HEK293 (cell line): Measurements from ENCODE around the gene DCX.

Experiments
- CTCF ChIA-PET: fragments of 350-600 bp; formaldehyde crosslinking; extraction: SDS; loops from one replicate; lab custom pipeline; 2021; ENCODE audit warnings: antibody characterized with exemption; lab: Yijun Ruan, JAX
- POLR2A ChIA-PET: fragments of 300-600 bp; formaldehyde crosslinking; extraction: SDS; loops from one replicate; lab custom pipeline; 2020; ENCODE audit warnings: antibody characterized with exemption, inconsistent platforms; lab: Yijun Ruan, JAX
- H3K27ac ChIP-seq: fragments of 200-500 bp; sonication (Bioruptor generic); 2 replicates; pipeline ENCODE4 v1.5.1; 2014; ENCODE audit warnings: low read depth, low read length, control low read depth, inconsistent platforms; ENCODE audit errors: extremely low read depth
- H3K36me3 ChIP-seq, 2 experiments: fragments of 200-500 bp in 1 of 2; sonication (Bioruptor generic) in 1 of 2; 1 replicate in 1 of 2; 2 replicates in 1 of 2; pipeline ENCODE4 v1.5.1; 2014 to 2017; ENCODE audit warnings: inconsistent platforms in 2 of 2, low read length in 2 of 2; ENCODE audit not compliant: control insufficient read depth in 2 of 2, insufficient read depth in 1 of 2
- H3K4me1 ChIP-seq: fragments of 200-500 bp; sonication (Bioruptor generic); 2 replicates; pipeline ENCODE4 v1.5.1; 2014; ENCODE audit warnings: mild to moderate bottlenecking, low read length, inconsistent platforms; ENCODE audit not compliant: control insufficient read depth, insufficient read depth
- H3K4me3 ChIP-seq: 2 replicates; pipeline ENCODE4 v1.5.1; 2011; ENCODE audit warnings: low read depth, mild to moderate bottlenecking, control low read depth, low read length, moderate library complexity
- H3K9me3 ChIP-seq: fragments of 200-500 bp; sonication (Bioruptor generic); 2 replicates; pipeline ENCODE4 v1.5.1; 2014; ENCODE audit warnings: low read depth, low read length, inconsistent platforms; ENCODE audit not compliant: control insufficient read depth, insufficient read depth
- HOXA7 ChIP-seq: sonication (generic); formaldehyde crosslinking; IDR thresholded peaks from 2 replicates; pipeline ENCODE4 v1.8.1; 2022; ENCODE audit warnings: missing genetic modification reagents, borderline replicate concordance
- MEIS1 ChIP-seq: sonication (generic); formaldehyde crosslinking; IDR thresholded peaks from 2 replicates; pipeline ENCODE4 v1.8.1; 2022; ENCODE audit warnings: missing genetic modification reagents, mild to moderate bottlenecking, borderline replicate concordance
- ZBTB8A ChIP-seq: fragments of 450-650 bp; formaldehyde crosslinking; IDR thresholded peaks from 2 replicates; pipeline ENCODE4 v1.5.1; 2016; ENCODE audit warnings: missing biosample characterization, missing genetic modification characterization
- ZNF10 ChIP-seq: fragments of 450-650 bp; formaldehyde crosslinking; IDR thresholded peaks from 2 replicates; pipeline ENCODE4 v1.5.1; 2017; ENCODE audit warnings: missing biosample characterization, missing genetic modification characterization
- ZNF138 ChIP-seq: fragments of 450-650 bp; formaldehyde crosslinking; IDR thresholded peaks from 2 replicates; pipeline ENCODE4 v1.5.1; 2016; ENCODE audit warnings: missing biosample characterization, missing genetic modification characterization, borderline replicate concordance
- ZNF157 ChIP-seq: fragments of 450-650 bp; formaldehyde crosslinking; IDR thresholded peaks from 2 replicates; pipeline ENCODE4 v1.5.1; 2016; ENCODE audit warnings: missing biosample characterization, missing genetic modification characterization
- ZNF274 ChIP-seq, 2 experiments: fragments of 200-500 bp in 1 of 2; fragments of 450-650 bp in 1 of 2; sonication (Bioruptor generic) in 1 of 2; formaldehyde crosslinking in 1 of 2; IDR thresholded peaks; 2 replicates each; pipeline versions ENCODE4 v1.5.1 to v1.6.1; 2014 to 2016; ENCODE audit warnings: borderline replicate concordance in 1 of 2, inconsistent platforms in 1 of 2, low read length in 1 of 2, missing biosample characterization in 1 of 2, missing genetic modification characterization in 1 of 2
- ZNF391 ChIP-seq: fragments of 450-650 bp; formaldehyde crosslinking; IDR thresholded peaks from 2 replicates; pipeline ENCODE4 v1.5.1; 2016; ENCODE audit warnings: low read depth, missing biosample characterization, missing genetic modification characterization, borderline replicate concordance
- ZNF544 ChIP-seq: fragments of 450-650 bp; formaldehyde crosslinking; IDR thresholded peaks from 2 replicates; pipeline ENCODE4 v1.5.0; 2017; ENCODE audit warnings: missing biosample characterization, missing genetic modification characterization
- ZNF585B ChIP-seq: fragments of 450-650 bp; formaldehyde crosslinking; IDR thresholded peaks from 2 replicates; pipeline ENCODE4 v1.5.1; 2016; ENCODE audit warnings: missing biosample characterization, missing genetic modification characterization
- ZNF654 ChIP-seq: fragments of 450-650 bp; formaldehyde crosslinking; IDR thresholded peaks from 2 replicates; pipeline ENCODE4 v1.5.1; 2016; ENCODE audit warnings: low read depth, missing biosample characterization, missing genetic modification characterization
- ZNF701 ChIP-seq: fragments of 450-650 bp; formaldehyde crosslinking; IDR thresholded peaks from 2 replicates; pipeline ENCODE4 v1.5.1; 2016; ENCODE audit warnings: missing biosample characterization, missing genetic modification characterization
- ZNF76 ChIP-seq: fragments of 450-650 bp; formaldehyde crosslinking; IDR thresholded peaks from 2 replicates; pipeline ENCODE4; 2016; ENCODE audit warnings: low read depth, missing biosample characterization, missing genetic modification characterization, borderline replicate concordance
- ZNF776 ChIP-seq: fragments of 450-650 bp; formaldehyde crosslinking; IDR thresholded peaks from 2 replicates; pipeline ENCODE4 v1.5.0; 2017; ENCODE audit warnings: missing biosample characterization, missing genetic modification characterization, borderline replicate concordance
- TF ChIP-seq, protein P1 (sequence below): IDR thresholded peaks from 2 replicates; pipeline ENCODE4 v1.6.1; 2011; ENCODE audit warnings: mild to moderate bottlenecking, low read depth, low read length, borderline replicate concordance
- TF ChIP-seq, protein P2 (sequence below): fragments of 450-650 bp; formaldehyde crosslinking; IDR thresholded peaks from 2 replicates; pipeline ENCODE4 v1.5.1; 2016; ENCODE audit warnings: missing biosample characterization, missing genetic modification characterization
- TF ChIP-seq, protein P3 (sequence below): fragments of 450-650 bp; formaldehyde crosslinking; IDR thresholded peaks from 2 replicates; pipeline ENCODE4 v1.5.1; 2016; ENCODE audit warnings: missing biosample characterization, missing genetic modification characterization
- TF ChIP-seq, protein P4 (sequence below): fragments of 450-650 bp; formaldehyde crosslinking; IDR thresholded peaks from 2 replicates; pipeline ENCODE4 v1.5.1; 2016; ENCODE audit warnings: missing biosample characterization, missing genetic modification characterization
- TF ChIP-seq, protein P5 (sequence below): fragments of 450-650 bp; formaldehyde crosslinking; IDR thresholded peaks from 2 replicates; pipeline ENCODE4 v1.5.1; 2016; ENCODE audit warnings: missing biosample characterization, missing genetic modification characterization

DCX gene

DNA sequence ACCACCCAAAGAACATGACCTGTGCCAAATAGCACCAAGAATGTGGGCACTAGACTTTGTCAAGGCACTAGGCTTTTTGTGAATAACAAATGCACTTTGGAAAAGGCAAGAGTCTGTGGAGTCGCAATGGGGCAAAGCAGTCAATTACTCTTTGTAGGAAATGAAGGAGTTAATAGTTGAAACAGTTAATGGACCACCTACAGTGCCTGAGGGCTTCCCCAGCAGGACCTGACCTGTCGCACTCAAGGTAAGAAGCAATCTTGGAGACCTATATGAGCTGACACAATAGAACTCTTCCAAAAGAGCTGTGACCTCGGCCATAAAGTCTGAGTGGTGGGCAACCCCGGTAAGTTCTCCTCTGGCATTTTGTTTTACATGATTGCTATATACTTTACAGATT lies 92.5 kb downstream of the DCX start (continued):
- TF ChIP-seq ZNF701, result no peak

DNA sequence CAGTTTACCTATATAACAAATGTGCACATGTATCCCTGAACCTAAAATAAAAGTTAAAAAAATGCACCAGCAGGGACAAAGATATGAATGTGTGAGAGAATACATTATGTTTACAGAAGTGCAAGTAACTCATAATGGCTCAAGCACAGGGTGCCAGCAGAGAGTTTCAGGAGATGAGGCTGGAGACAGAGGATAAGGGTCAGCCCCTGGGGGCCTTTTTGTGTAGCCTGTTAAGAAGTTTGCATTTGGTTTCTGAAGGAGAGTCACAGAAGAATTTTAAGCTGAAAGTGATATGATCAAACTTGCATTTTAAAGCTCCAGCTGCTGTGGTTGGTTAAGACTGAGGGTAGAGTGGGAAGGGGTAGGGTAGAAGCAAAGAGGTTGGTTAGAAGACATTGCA lies 93.1 kb downstream of the DCX start:
- Histone ChIP-seq H3K4me1 (no peaks in the 10 kb centered on the region), H3K27ac (no peak overlapping the region), H3K4me3 (no peak overlapping the region), H3K9me3 (no peaks in the 10 kb centered on the region), H3K36me3 (no peaks in the 10 kb centered on the region)
- TF ChIP-seq ZNF391 (no peak), ZNF274 (IDR thresholded peaks at IDR 0.05; ENCODE audit: low read length) (no peak), ZNF274 (tag by site-specific recombination; IDR thresholded peaks at IDR 0.05; ENCODE audit: borderline replicate concordance) (no peak), ZNF544 (tag by site-specific recombination) (no peak), ZNF76 (no peak), ZNF654 (no peak), ZBTB8A (no peak), ZNF10 (tag by site-specific recombination) (no peak), ZNF138 (tag by site-specific recombination) (no peak), ZNF585B (no peak), MEIS1 (CRISPR knock-in tag) (no peak), ZNF157 (tag by site-specific recombination) (no peak), HOXA7 (CRISPR knock-in tag) (no peak), ZNF776 (tag by site-specific recombination) (no peak)
- TF ChIP-seq, protein P1, sequence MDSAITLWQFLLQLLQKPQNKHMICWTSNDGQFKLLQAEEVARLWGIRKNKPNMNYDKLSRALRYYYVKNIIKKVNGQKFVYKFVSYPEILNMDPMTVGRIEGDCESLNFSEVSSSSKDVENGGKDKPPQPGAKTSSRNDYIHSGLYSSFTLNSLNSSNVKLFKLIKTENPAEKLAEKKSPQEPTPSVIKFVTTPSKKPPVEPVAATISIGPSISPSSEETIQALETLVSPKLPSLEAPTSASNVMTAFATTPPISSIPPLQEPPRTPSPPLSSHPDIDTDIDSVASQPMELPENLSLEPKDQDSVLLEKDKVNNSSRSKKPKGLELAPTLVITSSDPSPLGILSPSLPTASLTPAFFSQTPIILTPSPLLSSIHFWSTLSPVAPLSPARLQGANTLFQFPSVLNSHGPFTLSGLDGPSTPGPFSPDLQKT, result no peak
- TF ChIP-seq, protein P2, sequence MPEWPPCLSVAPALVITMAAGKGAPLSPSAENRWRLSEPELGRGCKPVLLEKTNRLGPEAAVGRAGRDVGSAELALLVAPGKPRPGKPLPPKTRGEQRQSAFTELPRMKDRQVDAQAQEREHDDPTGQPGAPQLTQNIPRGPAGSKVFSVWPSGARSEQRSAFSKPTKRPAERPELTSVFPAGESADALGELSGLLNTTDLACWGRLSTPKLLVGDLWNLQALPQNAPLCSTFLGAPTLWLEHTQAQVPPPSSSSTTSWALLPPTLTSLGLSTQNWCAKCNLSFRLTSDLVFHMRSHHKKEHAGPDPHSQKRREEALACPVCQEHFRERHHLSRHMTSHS (tag by site-specific recombination), result no peak
- TF ChIP-seq, protein P3, sequence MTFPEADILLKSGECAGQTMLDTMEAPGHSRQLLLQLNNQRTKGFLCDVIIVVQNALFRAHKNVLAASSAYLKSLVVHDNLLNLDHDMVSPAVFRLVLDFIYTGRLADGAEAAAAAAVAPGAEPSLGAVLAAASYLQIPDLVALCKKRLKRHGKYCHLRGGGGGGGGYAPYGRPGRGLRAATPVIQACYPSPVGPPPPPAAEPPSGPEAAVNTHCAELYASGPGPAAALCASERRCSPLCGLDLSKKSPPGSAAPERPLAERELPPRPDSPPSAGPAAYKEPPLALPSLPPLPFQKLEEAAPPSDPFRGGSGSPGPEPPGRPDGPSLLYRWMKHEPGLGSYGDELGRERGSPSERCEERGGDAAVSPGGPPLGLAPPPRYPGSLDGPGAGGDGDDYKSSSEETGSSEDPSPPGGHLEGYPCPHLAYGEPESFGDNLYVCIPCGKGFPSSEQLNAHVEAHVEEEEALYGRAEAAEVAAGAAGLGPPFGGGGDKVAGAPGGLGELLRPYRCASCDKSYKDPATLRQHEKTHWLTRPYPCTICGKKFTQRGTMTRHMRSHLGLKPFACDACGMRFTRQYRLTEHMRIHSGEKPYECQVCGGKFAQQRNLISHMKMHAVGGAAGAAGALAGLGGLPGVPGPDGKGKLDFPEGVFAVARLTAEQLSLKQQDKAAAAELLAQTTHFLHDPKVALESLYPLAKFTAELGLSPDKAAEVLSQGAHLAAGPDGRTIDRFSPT (tag by site-specific recombination), result no peak
- TF ChIP-seq, protein P4, sequence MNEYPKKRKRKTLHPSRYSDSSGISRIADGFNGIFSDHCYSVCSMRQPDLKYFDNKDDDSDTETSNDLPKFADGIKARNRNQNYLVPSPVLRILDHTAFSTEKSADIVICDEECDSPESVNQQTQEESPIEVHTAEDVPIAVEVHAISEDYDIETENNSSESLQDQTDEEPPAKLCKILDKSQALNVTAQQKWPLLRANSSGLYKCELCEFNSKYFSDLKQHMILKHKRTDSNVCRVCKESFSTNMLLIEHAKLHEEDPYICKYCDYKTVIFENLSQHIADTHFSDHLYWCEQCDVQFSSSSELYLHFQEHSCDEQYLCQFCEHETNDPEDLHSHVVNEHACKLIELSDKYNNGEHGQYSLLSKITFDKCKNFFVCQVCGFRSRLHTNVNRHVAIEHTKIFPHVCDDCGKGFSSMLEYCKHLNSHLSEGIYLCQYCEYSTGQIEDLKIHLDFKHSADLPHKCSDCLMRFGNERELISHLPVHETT (tag by site-specific recombination), result no peak
- TF ChIP-seq, protein P5, sequence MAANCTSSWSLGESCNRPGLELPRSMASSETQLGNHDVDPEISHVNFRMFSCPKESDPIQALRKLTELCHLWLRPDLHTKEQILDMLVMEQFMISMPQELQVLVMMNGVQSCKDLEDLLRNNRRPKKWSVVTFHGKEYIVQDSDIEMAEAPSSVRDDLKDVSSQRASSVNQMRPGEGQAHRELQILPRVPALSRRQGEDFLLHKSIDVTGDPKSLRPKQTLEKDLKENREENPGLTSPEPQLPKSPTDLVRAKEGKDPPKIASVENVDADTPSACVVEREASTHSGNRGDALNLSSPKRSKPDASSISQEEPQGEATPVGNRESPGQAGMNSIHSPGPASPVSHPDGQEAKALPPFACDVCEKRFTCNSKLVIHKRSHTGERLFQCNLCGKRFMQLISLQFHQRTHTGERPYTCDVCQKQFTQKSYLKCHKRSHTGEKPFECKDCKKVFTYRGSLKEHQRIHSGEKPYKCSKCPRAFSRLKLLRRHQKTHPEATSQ (tag by site-specific recombination), result no peak
- ChIA-PET POLR2A (no interaction called here), CTCF (no interaction called here)
